Panc1 (cell line): ENCODE measurements around the gene MOK. TPM values are rescaled to one million over a fixed set of nuclear protein-coding genes. Genes with fewer than 3 reads are reported as not detected.

Experiments
- ATAC-seq: fragments of 200-7000 bp; cut with Tn5 transposase; 2 replicates; pipeline ENCODE4 v1.9.1; 2020; ENCODE audit warnings: mild to moderate bottlenecking, moderate library complexity
- BruUV-seq: library from RNA; stranded (reverse); fragments of 400-500 nt; replicated peaks from 2 replicates; lab custom pipeline; 2021; lab: Mats Ljungman, UMichigan
- CTCF ChIA-PET: fragments of 300-600 bp; sonication (Branson Sonifier 250); formaldehyde crosslinking; loops from one replicate; lab custom pipeline; 2022; ENCODE audit warnings: antibody characterized with exemption; lab: Charles Lee
- POLR2A ChIA-PET: fragments of 300-600 bp; sonication (Branson Sonifier 250); formaldehyde crosslinking; loops from one replicate; lab custom pipeline; 2022; ENCODE audit warnings: antibody characterized with exemption; lab: Charles Lee
- DNase-seq: peaks from one replicate; pipeline ENCODE4 v3.0.0-alpha.2; 2010; ENCODE audit warnings: low read depth, low spot score
- H3K27ac ChIP-seq: 2 replicates; pipeline ENCODE4 v1.5.1; 2011; ENCODE audit warnings: mild to moderate bottlenecking, low read length, inconsistent platforms
- H3K27me3 ChIP-seq: fragments of 200-500 bp; sonication (Bioruptor generic); 2 replicates; pipeline ENCODE4 v1.6.0; 2014; ENCODE audit warnings: low read length, inconsistent platforms; ENCODE audit not compliant: control insufficient read depth, insufficient read depth
- H3K36me3 ChIP-seq: fragments of 200-500 bp; sonication (Bioruptor generic); 2 replicates; pipeline ENCODE4 v1.5.1; 2014; ENCODE audit warnings: inconsistent platforms, mild to moderate bottlenecking, low read length, moderate library complexity; ENCODE audit not compliant: control insufficient read depth, insufficient read depth
- H3K4me1 ChIP-seq: 2 replicates; pipeline ENCODE4 v1.5.1; 2011; ENCODE audit warnings: inconsistent platforms, mild to moderate bottlenecking, low read length, moderate library complexity; ENCODE audit not compliant: control insufficient read depth, insufficient read depth
- H3K4me3 ChIP-seq, 2 experiments: 2 replicates each; pipeline ENCODE4 v1.5.1; 2011 to 2012; ENCODE audit warnings: low read depth in 2 of 2, low read length in 2 of 2, mild to moderate bottlenecking in 2 of 2, inconsistent platforms in 1 of 2, moderate library complexity in 1 of 2
- H3K9me3 ChIP-seq: fragments of 200-500 bp; sonication (Bioruptor generic); 2 replicates; pipeline ENCODE4 v1.5.1; 2014; ENCODE audit warnings: low read depth, mild to moderate bottlenecking, inconsistent platforms, low read length, moderate library complexity; ENCODE audit not compliant: control insufficient read depth, insufficient read depth
- POLR2AphosphoS5 ChIP-seq: IDR thresholded peaks from 2 replicates; pipeline ENCODE4 v1.6.1; 2012; ENCODE audit warnings: mild to moderate bottlenecking, low read depth, low read length, moderate library complexity
- SIN3A ChIP-seq: IDR thresholded peaks from 2 replicates; pipeline ENCODE4 v1.6.1; 2012; ENCODE audit warnings: low read depth, mild to moderate bottlenecking, low read length, moderate library complexity, borderline replicate concordance; ENCODE audit not compliant: insufficient read depth
- TCF7L2 ChIP-seq: IDR thresholded peaks from 2 replicates; pipeline ENCODE4 v1.6.1; 2011; ENCODE audit warnings: mild to moderate bottlenecking, low read depth, low read length, inconsistent platforms
- in situ Hi-C: cut with HindIII; loops from 2 replicates; pipeline ENCODE4 v1.10.0; 2016; ENCODE audit warnings: low sequenced_read_pairs, low pct_unique_long_range_greater_than_20kb
- intact Hi-C: fragments of 100-400 bp; cut with micrococcal nuclease; formaldehyde crosslinking; loops from one replicate; pipeline ENCODE4 v1.10.0; 2022; ENCODE audit not compliant: unreplicated experiment
- total RNA-seq: library from RNA; stranded (reverse); gene quantifications from one replicate; pipeline ENCODE4 v1.2.1, GENCODE V29; 2021; ENCODE audit not compliant: unreplicated experiment
- TF ChIP-seq, protein P1 (sequence below), 2 experiments: IDR thresholded peaks; 2 replicates each; pipeline ENCODE4 v1.6.1; 2011 to 2012; ENCODE audit warnings: low read depth in 2 of 2, control low read depth in 1 of 2, low read length in 1 of 2, mild to moderate bottlenecking in 1 of 2, moderate library complexity in 1 of 2; ENCODE audit not compliant: insufficient read depth in 1 of 2
- TF ChIP-seq, protein P2 (sequence below): fragments of 450-650 bp; IDR thresholded peaks from 2 replicates; pipeline ENCODE4 v1.5.1; 2017; ENCODE audit warnings: mild to moderate bottlenecking

Gene MOK
- total RNA-seq, 1 experiment from 2014 or later, result 9.8 TPM

DNA sequence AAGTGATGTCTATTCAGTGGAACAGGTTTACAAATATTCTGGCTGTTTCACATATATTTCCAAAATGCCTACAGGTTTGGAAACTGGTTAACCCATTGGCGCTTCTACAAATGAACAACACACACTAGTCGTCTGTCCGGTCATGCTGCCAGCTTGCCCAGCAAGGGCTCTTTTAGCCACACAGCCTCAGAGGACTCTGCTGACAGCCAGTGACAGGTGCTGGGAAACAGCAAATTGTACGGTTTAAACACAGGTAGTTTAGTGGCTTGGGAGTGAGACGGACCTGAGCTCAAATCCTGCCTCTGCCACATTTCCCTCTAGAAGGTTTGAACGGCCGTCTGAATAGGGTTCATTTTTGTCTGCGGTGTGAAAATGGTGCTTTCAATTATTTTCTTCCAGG is 53.8 kb downstream of the MOK start:
- DNase-seq, result no peak
- POLR2A ChIA-PET, result no interaction called here
- in situ Hi-C loops, result no loop called here
- Histone ChIP-seq H3K36me3 (no peaks in the 10 kb centered on the region), H3K27me3 (no peaks in the 10 kb centered on the region), H3K4me1 (no peaks in the 10 kb centered on the region), H3K9me3 (no peaks in the 10 kb centered on the region), H3K27ac (no peak overlapping the region), H3K4me3 (no peak overlapping the region)
- ATAC-seq, result no peak
- BruUV-seq, result no TSS peak
- CTCF ChIA-PET, result no interaction called here
- TF ChIP-seq TCF7L2 (no peak), SIN3A (no peak), POLR2AphosphoS5 (no peak)
- TF ChIP-seq, protein P1, sequence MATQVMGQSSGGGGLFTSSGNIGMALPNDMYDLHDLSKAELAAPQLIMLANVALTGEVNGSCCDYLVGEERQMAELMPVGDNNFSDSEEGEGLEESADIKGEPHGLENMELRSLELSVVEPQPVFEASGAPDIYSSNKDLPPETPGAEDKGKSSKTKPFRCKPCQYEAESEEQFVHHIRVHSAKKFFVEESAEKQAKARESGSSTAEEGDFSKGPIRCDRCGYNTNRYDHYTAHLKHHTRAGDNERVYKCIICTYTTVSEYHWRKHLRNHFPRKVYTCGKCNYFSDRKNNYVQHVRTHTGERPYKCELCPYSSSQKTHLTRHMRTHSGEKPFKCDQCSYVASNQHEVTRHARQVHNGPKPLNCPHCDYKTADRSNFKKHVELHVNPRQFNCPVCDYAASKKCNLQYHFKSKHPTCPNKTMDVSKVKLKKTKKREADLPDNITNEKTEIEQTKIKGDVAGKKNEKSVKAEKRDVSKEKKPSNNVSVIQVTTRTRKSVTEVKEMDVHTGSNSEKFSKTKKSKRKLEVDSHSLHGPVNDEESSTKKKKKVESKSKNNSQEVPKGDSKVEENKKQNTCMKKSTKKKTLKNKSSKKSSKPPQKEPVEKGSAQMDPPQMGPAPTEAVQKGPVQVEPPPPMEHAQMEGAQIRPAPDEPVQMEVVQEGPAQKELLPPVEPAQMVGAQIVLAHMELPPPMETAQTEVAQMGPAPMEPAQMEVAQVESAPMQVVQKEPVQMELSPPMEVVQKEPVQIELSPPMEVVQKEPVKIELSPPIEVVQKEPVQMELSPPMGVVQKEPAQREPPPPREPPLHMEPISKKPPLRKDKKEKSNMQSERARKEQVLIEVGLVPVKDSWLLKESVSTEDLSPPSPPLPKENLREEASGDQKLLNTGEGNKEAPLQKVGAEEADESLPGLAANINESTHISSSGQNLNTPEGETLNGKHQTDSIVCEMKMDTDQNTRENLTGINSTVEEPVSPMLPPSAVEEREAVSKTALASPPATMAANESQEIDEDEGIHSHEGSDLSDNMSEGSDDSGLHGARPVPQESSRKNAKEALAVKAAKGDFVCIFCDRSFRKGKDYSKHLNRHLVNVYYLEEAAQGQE (IDR thresholded peaks at IDR 0.05; ENCODE audit: insufficient read depth in 1 of 2, low read depth in 2 of 2, low read length in 1 of 2), result no peak
- TF ChIP-seq, protein P2, sequence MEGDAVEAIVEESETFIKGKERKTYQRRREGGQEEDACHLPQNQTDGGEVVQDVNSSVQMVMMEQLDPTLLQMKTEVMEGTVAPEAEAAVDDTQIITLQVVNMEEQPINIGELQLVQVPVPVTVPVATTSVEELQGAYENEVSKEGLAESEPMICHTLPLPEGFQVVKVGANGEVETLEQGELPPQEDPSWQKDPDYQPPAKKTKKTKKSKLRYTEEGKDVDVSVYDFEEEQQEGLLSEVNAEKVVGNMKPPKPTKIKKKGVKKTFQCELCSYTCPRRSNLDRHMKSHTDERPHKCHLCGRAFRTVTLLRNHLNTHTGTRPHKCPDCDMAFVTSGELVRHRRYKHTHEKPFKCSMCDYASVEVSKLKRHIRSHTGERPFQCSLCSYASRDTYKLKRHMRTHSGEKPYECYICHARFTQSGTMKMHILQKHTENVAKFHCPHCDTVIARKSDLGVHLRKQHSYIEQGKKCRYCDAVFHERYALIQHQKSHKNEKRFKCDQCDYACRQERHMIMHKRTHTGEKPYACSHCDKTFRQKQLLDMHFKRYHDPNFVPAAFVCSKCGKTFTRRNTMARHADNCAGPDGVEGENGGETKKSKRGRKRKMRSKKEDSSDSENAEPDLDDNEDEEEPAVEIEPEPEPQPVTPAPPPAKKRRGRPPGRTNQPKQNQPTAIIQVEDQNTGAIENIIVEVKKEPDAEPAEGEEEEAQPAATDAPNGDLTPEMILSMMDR, result no peak
- intact Hi-C loops, result no loop called here

DNA sequence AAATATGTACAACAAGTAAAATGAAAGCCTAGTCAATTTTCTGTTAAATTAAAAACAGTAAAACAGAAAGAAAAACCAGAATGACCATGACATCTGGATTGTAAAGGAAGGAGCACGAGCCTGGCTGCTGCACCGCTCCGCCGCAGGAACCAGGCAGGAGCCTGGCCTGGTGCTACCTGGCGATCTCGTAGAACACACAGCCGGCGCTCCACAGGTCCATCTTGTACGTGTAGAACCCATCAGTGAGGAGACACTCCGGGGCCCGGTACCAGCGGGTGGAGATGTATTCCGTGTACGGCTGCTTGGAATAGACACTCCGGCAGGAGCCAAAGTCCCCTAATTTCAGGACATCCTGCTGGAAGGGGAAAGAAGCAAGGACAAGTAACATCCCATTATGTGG is 54.3 kb downstream of the MOK start:
- ATAC-seq (no peak), DNase-seq (no peak)
- intact Hi-C loops (no loop called here), in situ Hi-C loops (no loop called here)
- H3K27me3 ChIP-seq, result no peaks in the 10 kb centered on the region
- H3K4me1 ChIP-seq, result no peaks in the 10 kb centered on the region
- ChIA-PET POLR2A (no interaction called here), CTCF (no interaction called here)
- H3K9me3 ChIP-seq, result no peaks in the 10 kb centered on the region
- no peaks in the 10 kb centered on the region for H3K36me3 ChIP-seq
- H3K27ac ChIP-seq, result no peak overlapping the region
- no peak overlapping the region for H3K4me3 ChIP-seq
- TF ChIP-seq, protein P2, result no peak
- TF ChIP-seq SIN3A (no peak), TCF7L2 (no peak), POLR2AphosphoS5 (no peak)
- TF ChIP-seq, protein P1 (IDR thresholded peaks at IDR 0.05; ENCODE audit: insufficient read depth in 1 of 2, low read depth in 2 of 2, low read length in 1 of 2), result no peak
- no TSS peak for BruUV-seq
